K562 (cell line): ENCODE data around the gene LDAH. TPM values are rescaled to one million over a fixed set of nuclear protein-coding genes. Genes with fewer than 3 reads are reported as not detected.
A peak's percentile ranks its signal among the peaks of the same experiment; 100 is the strongest.

Source experiments
- ATAC-seq: fragments of 200-7000 bp; cut with Tn5 transposase; 3 replicates; pipeline ENCODE4 v1.9.1; 2020; ENCODE audit warnings: moderate library complexity
- BruUV-seq: library from RNA; stranded (reverse); fragments of 400-500 nt; replicated peaks from 2 replicates; lab custom pipeline; 2021; lab: Mats Ljungman, UMichigan
- CTCF ChIA-PET: fragments of 300-600 bp; formaldehyde crosslinking; extraction: SDS; loops from one replicate; lab custom pipeline; 2021; ENCODE audit warnings: low intra/inter-chr PET ratio; lab: Yijun Ruan, JAX
- POLR2A ChIA-PET: fragments of 300-600, 350-650 bp; sonication (Branson Sonifier 250); formaldehyde crosslinking; extraction: SDS; loops from one replicate; lab custom pipeline; 2021; ENCODE audit warnings: antibody characterized with exemption, inconsistent platforms; lab: Yijun Ruan, JAX
- DNase-seq, 4 experiments: peaks; one replicate each; pipeline versions ENCODE4 v3.0.0 to v3.0.0-alpha.2; 2011 to 2018; ENCODE audit warnings: low spot score in 3 of 4, mixed read lengths in 3 of 4; ENCODE audit errors: extremely low read depth in 1 of 4
- FAIRE-seq: peaks from 2 replicates; lab custom pipeline; 2011; peaks lifted over from hg19 to GRCh38; lab: Jason Lieb, UNC
- H2AFZ ChIP-seq: 2 replicates; pipeline ENCODE4 v1.6.0; 2011; ENCODE audit warnings: low read depth, low read length, control low read depth, inconsistent platforms
- H3K27ac ChIP-seq: fragments of 200-600 bp; 3 replicates; pipeline ENCODE4 v1.8.0; 2011; ENCODE audit warnings: low read depth, mild to moderate bottlenecking, control low read depth, inconsistent platforms, low read length, moderate library complexity, mixed read lengths; ENCODE audit errors: extremely low read depth
- H3K27me3 ChIP-seq, 2 experiments: fragments of 300-600 bp in 1 of 2; 2 replicates in 1 of 2; 3 replicates in 1 of 2; pipeline versions ENCODE4 v1.6.0 to v1.8.0; 2011; ENCODE audit warnings: inconsistent platforms in 2 of 2, low read length in 2 of 2, mild to moderate bottlenecking in 1 of 2, mixed read lengths in 1 of 2, moderate library complexity in 1 of 2; ENCODE audit not compliant: control insufficient read depth in 2 of 2, insufficient read depth in 2 of 2
- H3K36me3 ChIP-seq: fragments of 300-600 bp; 3 replicates; pipeline ENCODE4 v1.8.0; 2011; ENCODE audit warnings: mild to moderate bottlenecking, low read length, inconsistent platforms; ENCODE audit not compliant: control insufficient read depth, insufficient read depth
- H3K4me1 ChIP-seq, 2 experiments: fragments of 200-600 bp in 1 of 2; replicated peaks in 1 of 2; 2 replicates in 1 of 2; 3 replicates in 1 of 2; pipeline versions ENCODE4 v1.5.1 to v1.8.0; 2011; ENCODE audit warnings: inconsistent platforms in 2 of 2, low read length in 2 of 2, mild to moderate bottlenecking in 1 of 2, mixed read lengths in 1 of 2, moderate library complexity in 1 of 2; ENCODE audit not compliant: control insufficient read depth in 2 of 2, insufficient read depth in 2 of 2
- H3K4me2 ChIP-seq: 2 replicates; pipeline ENCODE4 v1.6.1; 2011; ENCODE audit warnings: low read length, control low read depth, inconsistent platforms, mixed read lengths; ENCODE audit not compliant: insufficient read depth
- H3K4me3 ChIP-seq: fragments of 200-600 bp; sonication (generic), shearing (Covaris generic); 2 replicates; pipeline ENCODE4 v1.5.1; 2016; ENCODE audit warnings: control low read depth, inconsistent platforms
- H3K79me2 ChIP-seq: fragments of 200-600 bp; 3 replicates; pipeline ENCODE4 v1.8.0; 2011; ENCODE audit warnings: low read length, inconsistent platforms; ENCODE audit not compliant: control insufficient read depth, insufficient read depth
- H3K9ac ChIP-seq, 2 experiments: 2 replicates each; pipeline versions ENCODE4 v1.6.0 to v1.6.1; 2011; ENCODE audit warnings: low read depth in 2 of 2, low read length in 2 of 2, control low read depth in 1 of 2, inconsistent platforms in 1 of 2, mild to moderate bottlenecking in 1 of 2, mixed read lengths in 1 of 2; ENCODE audit not compliant: insufficient read depth in 1 of 2
- H3K9me1 ChIP-seq: one replicate; pipeline ENCODE4 v1.6.0; 2011; ENCODE audit warnings: inconsistent platforms, mild to moderate bottlenecking, low read length, moderate library complexity; ENCODE audit not compliant: control insufficient read depth, insufficient read depth
- H3K9me3 ChIP-seq: replicated peaks from 2 replicates; pipeline ENCODE4 v1.5.1; 2011; ENCODE audit warnings: low read depth, low read length, inconsistent platforms; ENCODE audit not compliant: control insufficient read depth, insufficient read depth
- H4K20me1 ChIP-seq: replicated peaks from 2 replicates; pipeline ENCODE4 v1.6.1; 2011; ENCODE audit warnings: low read length, inconsistent platforms, mixed read lengths; ENCODE audit not compliant: control insufficient read depth, insufficient read depth
- CBFA2T2 ChIP-seq: fragments of 450-650 bp; conservative IDR thresholded peaks from 2 replicates; pipeline ENCODE4 v1.6.1; 2017; ENCODE audit warnings: mild to moderate bottlenecking
- CBX8 ChIP-seq: fragments of 200-600 bp; sonication (generic); IDR thresholded peaks from 2 replicates; pipeline ENCODE4 v1.6.1; 2012; ENCODE audit warnings: borderline replicate concordance, mixed run types, low read depth, mild to moderate bottlenecking, moderate library complexity, mixed read lengths, low read length, control low read depth, inconsistent platforms; ENCODE audit not compliant: poor library complexity, severe bottlenecking; ENCODE audit errors: extremely low read depth
- FOS ChIP-seq: IDR thresholded peaks from 3 replicates; pipeline ENCODE4 v1.6.1; 2011; ENCODE audit not compliant: insufficient read length; ENCODE audit errors: extremely low read depth
- HDGF ChIP-seq: fragments of 450-650 bp; IDR thresholded peaks from 2 replicates; pipeline ENCODE4 v1.6.1; 2016
- MAFF ChIP-seq: IDR thresholded peaks from 2 replicates; pipeline ENCODE4 v1.6.1; 2012; ENCODE audit warnings: low read length, improper control_type of control experiment
- MAFK ChIP-seq: IDR thresholded peaks from 2 replicates; pipeline ENCODE4 v1.6.1; 2011; ENCODE audit warnings: low read length, improper control_type of control experiment
- RB1 ChIP-seq: fragments of 450-650 bp; IDR thresholded peaks from 2 replicates; pipeline ENCODE4 v1.6.1; 2017; ENCODE audit warnings: low read depth, mild to moderate bottlenecking
- SAP30 ChIP-seq: fragments of 200-600 bp; sonication (generic); IDR thresholded peaks from 2 replicates; pipeline ENCODE4 v1.6.1; 2012; ENCODE audit warnings: borderline replicate concordance, low read depth, mild to moderate bottlenecking, moderate library complexity, low read length, control low read depth, inconsistent platforms; ENCODE audit not compliant: insufficient read depth, poor library complexity, severe bottlenecking
- SREBF2 ChIP-seq: sonication (generic); formaldehyde crosslinking; IDR thresholded peaks from 2 replicates; pipeline ENCODE4 v1.4.0; 2020; ENCODE audit warnings: mild to moderate bottlenecking, missing genetic modification reagents
- ZFP36 ChIP-seq: fragments of 150-350 bp; IDR thresholded peaks from 2 replicates; pipeline ENCODE4 v1.6.1; 2018; ENCODE audit warnings: low read length, low read depth; ENCODE audit not compliant: partially characterized antibody
- ZNF133 ChIP-seq: fragments of 250-450 bp; sonication (Bioruptor Pico); IDR thresholded peaks from 2 replicates; pipeline ENCODE4 v1.4.0; 2020; ENCODE audit warnings: mild to moderate bottlenecking
- WGBS: fragments of 100-300 bp; shearing (Covaris generic); methylation state at CpG from one replicate; pipeline ENCODE4 v1.1.6; 2016; ENCODE audit warnings: low coverage, mixed read lengths; ENCODE audit not compliant: insufficient coverage; ENCODE audit errors: missing lambda C conversion rate; 5-methylcytosine and 5-hydroxymethylcytosine counted together
- in situ Hi-C: fragments of 300-500 bp; cut with MboI; formaldehyde crosslinking; loops from 4 replicates; pipeline ENCODE4 v1.15.0; 2018; ENCODE audit warnings: inconsistent platforms, mixed read lengths
- intact Hi-C: fragments of 100-400 bp; cut with micrococcal nuclease; formaldehyde crosslinking; loops from 2 replicates; pipeline ENCODE4 v1.14.2; 2022
- polyA plus RNA-seq, 8 experiments: library from polyadenylated mRNA; depleted of rRNA in 4 of 8; stranded (reverse) in 5 of 8; unstranded in 3 of 8; fragments of >200 nt; fragmentation: Nextera tagmentation in 2 of 8; fragmentation: Illumina TruSeq in 1 of 8; extraction: Ambion mirVana in 2 of 8; extraction: Trizol in 1 of 8; gene quantifications; 2 replicates each; pipeline versions ENCODE4 v1.2.1 to v1.2.3, GENCODE V29; 2011 to 2014; ENCODE audit warnings: inconsistent platforms in 1 of 8, missing spikeins in 1 of 8
- total RNA-seq, 7 experiments: library from RNA; depleted of rRNA in 6 of 7; stranded (reverse); fragments of >200 nt in 6 of 7; fragmentation: Illumina TruSeq in 2 of 7; extraction: Trizol in 2 of 7; gene quantifications; 2 replicates each; pipeline versions ENCODE4 v1.2.1 to v1.2.3, GENCODE V29; 2011 to 2021; ENCODE audit warnings: low replicate concordance in 1 of 7
- TF ChIP-seq, protein P1 (sequence below): IDR thresholded peaks from 3 replicates; pipeline ENCODE4 v1.6.1; 2011; ENCODE audit warnings: borderline replicate concordance, mild to moderate bottlenecking, moderate library complexity; ENCODE audit not compliant: insufficient read length; ENCODE audit errors: extremely low read depth
- TF ChIP-seq, protein P2 (sequence below): fragments of 200-800 bp; sonication (Bioruptor generic); IDR thresholded peaks from 2 replicates; pipeline ENCODE4 v1.6.1; 2017; ENCODE audit warnings: missing genetic modification characterization, missing compliant biosample characterization

LDAH gene
- total and polyA plus RNA-seq, 9 of the 15 experiments (the other 6 are each of a cell fraction or from before 2014, with no cell fraction given) = 22.3 to 60.1 (median 40.0) TPM

DNA sequence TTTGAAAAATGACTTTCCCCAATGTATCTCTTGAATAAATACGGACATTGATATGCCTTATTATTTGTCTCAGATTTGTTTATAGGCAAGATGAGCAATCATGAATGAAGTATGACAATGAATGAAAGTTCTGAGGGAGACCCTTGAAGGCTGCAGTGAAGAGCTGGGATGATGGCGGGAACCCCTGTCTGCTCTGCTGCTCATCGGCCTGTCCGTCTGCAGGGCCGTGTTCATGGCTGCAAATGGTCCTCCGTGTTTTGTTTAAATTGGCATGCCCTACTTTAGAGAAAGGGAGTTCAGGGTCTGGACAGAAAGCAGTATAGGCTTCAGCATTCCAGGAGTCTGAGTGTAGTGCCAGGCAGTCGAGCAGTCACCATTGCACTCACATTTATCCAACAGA lies 170.8 kb downstream of the LDAH start (continued):
- TF ChIP-seq, protein P1, sequence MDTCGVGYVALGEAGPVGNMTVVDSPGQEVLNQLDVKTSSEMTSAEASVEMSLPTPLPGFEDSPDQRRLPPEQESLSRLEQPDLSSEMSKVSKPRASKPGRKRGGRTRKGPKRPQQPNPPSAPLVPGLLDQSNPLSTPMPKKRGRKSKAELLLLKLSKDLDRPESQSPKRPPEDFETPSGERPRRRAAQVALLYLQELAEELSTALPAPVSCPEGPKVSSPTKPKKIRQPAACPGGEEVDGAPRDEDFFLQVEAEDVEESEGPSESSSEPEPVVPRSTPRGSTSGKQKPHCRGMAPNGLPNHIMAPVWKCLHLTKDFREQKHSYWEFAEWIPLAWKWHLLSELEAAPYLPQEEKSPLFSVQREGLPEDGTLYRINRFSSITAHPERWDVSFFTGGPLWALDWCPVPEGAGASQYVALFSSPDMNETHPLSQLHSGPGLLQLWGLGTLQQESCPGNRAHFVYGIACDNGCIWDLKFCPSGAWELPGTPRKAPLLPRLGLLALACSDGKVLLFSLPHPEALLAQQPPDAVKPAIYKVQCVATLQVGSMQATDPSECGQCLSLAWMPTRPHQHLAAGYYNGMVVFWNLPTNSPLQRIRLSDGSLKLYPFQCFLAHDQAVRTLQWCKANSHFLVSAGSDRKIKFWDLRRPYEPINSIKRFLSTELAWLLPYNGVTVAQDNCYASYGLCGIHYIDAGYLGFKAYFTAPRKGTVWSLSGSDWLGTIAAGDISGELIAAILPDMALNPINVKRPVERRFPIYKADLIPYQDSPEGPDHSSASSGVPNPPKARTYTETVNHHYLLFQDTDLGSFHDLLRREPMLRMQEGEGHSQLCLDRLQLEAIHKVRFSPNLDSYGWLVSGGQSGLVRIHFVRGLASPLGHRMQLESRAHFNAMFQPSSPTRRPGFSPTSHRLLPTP = no peak
- TF ChIP-seq ZNF133 (CRISPR knock-in tag) (no peak), HDGF (no peak), ZFP36 (no peak)

DNA sequence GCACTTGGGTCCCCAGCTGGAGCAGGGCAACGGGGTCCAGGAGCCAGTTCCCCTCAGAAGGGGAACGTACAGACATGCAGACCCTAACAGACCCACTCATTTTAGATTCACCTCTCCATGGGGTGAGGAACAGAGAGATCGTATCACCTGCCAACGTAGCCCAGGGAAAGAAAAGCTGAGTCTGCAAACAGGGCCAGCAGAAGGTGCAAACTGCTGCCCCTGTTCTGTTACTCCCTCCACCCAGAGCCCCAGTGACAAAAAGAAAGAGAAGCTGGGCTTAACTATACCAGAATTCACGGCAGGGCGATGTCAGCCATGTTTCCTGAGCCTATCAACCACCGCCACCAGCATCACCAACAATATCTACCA lies 171.2 kb downstream of the LDAH start:
- H3K9me1 ChIP-seq = no peaks in the 10 kb centered on the region
- BruUV-seq = no TSS peak
- H3K9me3 ChIP-seq = no peaks in the 10 kb centered on the region
- WGBS = 56% methylated on average over 7 of the region's 7 CpGs
- no peaks in the 10 kb centered on the region for H3K36me3 ChIP-seq
- H3K79me2 ChIP-seq = no peaks in the 10 kb centered on the region; the same call in 2 of the 3 replicates
- peak overlapping the region; percentile 79 to 95; a peak in 3 of 4 replicates for H3K9ac ChIP-seq
- DNase-seq (no peak), ATAC-seq (no peak), FAIRE-seq (no peak)
- peaks cover 4 to 22% of the 10 kb centered on the region in 2 experiments; a peak in 3 of 5 replicates for H3K27me3 ChIP-seq
- H3K27ac ChIP-seq = peak overlapping the region; percentile 57
- H4K20me1 ChIP-seq = no peaks in the 10 kb centered on the region; the same call in 1 of the 2 replicates
- peaks cover 6 to 20% of the 10 kb centered on the region in 2 experiments; a peak in 3 of 5 replicates for H3K4me1 ChIP-seq
- in situ Hi-C loops = loop anchor here (25.0 kb wide), 1 partner anchor 611 kb away; no protein-coding TSS in a partner anchor
- peak overlapping the region; percentile 92 for H2AFZ ChIP-seq
- CTCF ChIA-PET = interaction anchor here (1.2 to 1.5 kb wide), 2 partner anchors 17 to 255 kb away, joined by 3 read pairs; no protein-coding TSS in a partner anchor
- peak overlapping the region; percentile 77 for H3K4me2 ChIP-seq
- intact Hi-C loops = no loop called here
- peak overlapping the region; percentile 72 for H3K4me3 ChIP-seq
- POLR2A ChIA-PET = interaction anchor here (0.6 to 1.2 kb wide), 5 partner anchors 9 to 516 kb away, joined by 3 to 6 read pairs (median 3); no protein-coding TSS in a partner anchor
- no peak for TF ChIP-seq CBX8
- no peak for TF ChIP-seq CBFA2T2
- no peak for TF ChIP-seq RB1
- TF ChIP-seq SREBF2 (CRISPR knock-in tag) = no peak
- no peak for TF ChIP-seq SAP30
- TF ChIP-seq MAFF = peak; percentile 24; the same call in 1 of the 2 replicates
- TF ChIP-seq FOS = no peak
- TF ChIP-seq, protein P2, sequence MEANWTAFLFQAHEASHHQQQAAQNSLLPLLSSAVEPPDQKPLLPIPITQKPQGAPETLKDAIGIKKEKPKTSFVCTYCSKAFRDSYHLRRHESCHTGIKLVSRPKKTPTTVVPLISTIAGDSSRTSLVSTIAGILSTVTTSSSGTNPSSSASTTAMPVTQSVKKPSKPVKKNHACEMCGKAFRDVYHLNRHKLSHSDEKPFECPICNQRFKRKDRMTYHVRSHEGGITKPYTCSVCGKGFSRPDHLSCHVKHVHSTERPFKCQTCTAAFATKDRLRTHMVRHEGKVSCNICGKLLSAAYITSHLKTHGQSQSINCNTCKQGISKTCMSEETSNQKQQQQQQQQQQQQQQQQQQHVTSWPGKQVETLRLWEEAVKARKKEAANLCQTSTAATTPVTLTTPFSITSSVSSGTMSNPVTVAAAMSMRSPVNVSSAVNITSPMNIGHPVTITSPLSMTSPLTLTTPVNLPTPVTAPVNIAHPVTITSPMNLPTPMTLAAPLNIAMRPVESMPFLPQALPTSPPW (CRISPR knock-in tag) = no peak
- peak; percentile 41 for TF ChIP-seq MAFK
